HCT116 (cell line): ENCODE results near the gene EIF4G2. TPM values are rescaled to one million over a fixed set of nuclear protein-coding genes. Genes with fewer than 3 reads are reported as not detected.

Experiments used
- ATAC-seq: fragments of 200-7000 bp; cut with Tn5 transposase; 2 replicates; pipeline ENCODE4 v1.9.1; 2020; ENCODE audit warnings: mild to moderate bottlenecking, moderate library complexity
- BruUV-seq: library from RNA; stranded (reverse); fragments of 400-500 nt; replicated peaks from 2 replicates; lab custom pipeline; 2021; lab: Mats Ljungman, UMichigan
- CTCF ChIA-PET: fragments of 300-600 bp; sonication (Branson Sonifier 250); formaldehyde crosslinking; loops from one replicate; lab custom pipeline; 2021; ENCODE audit warnings: antibody characterized with exemption; lab: Charles Lee
- POLR2A ChIA-PET: fragments of 300-600, 350-600 bp; sonication (Branson Sonifier 250); formaldehyde crosslinking; loops from one replicate; lab custom pipeline; 2021; ENCODE audit warnings: antibody characterized with exemption; lab: Charles Lee
- RAD21 ChIA-PET, 2 experiments: fragments of 300-600 bp; sonication (Branson Sonifier 250); formaldehyde crosslinking; loops; one replicate each; lab custom pipeline; 2023; ENCODE audit warnings: low total read pairs in 2 of 2; ENCODE audit not compliant: uncharacterized antibody in 2 of 2, unreplicated experiment in 2 of 2, low non-redundant PET in 1 of 2; lab: Charles Lee
- DNase-seq: peaks from one replicate; pipeline ENCODE4 v3.0.0-alpha.2; 2010; ENCODE audit warnings: low read depth, low spot score
- H2AFZ ChIP-seq: fragments of 200-600 bp; shearing (Covaris generic), sonication (generic); 2 replicates; pipeline ENCODE4 v1.6.1; 2017; ENCODE audit warnings: low read depth, mixed run types, mixed read lengths, antibody characterized with exemption, low read length; ENCODE audit not compliant: poor library complexity, severe bottlenecking
- H3K27ac ChIP-seq: 2 replicates; pipeline ENCODE4 v1.5.1; 2012; ENCODE audit warnings: low read depth, low read length
- H3K27me3 ChIP-seq: fragments of 200-600 bp; sonication (generic); 2 replicates; pipeline ENCODE4 v1.6.1; 2016; ENCODE audit warnings: mixed run types, low read length, mixed read lengths; ENCODE audit not compliant: insufficient read depth
- H3K36me3 ChIP-seq, 2 experiments: fragments of 200-500 bp in 1 of 2; fragments of 200-600 bp in 1 of 2; sonication (Bioruptor generic) in 1 of 2; sonication (generic) in 1 of 2; 2 replicates each; pipeline versions ENCODE4 v1.5.1 to v1.6.1; 2014 to 2016; ENCODE audit warnings: low read length in 2 of 2, inconsistent platforms in 1 of 2, mixed read lengths in 1 of 2, mixed run types in 1 of 2; ENCODE audit not compliant: insufficient read depth in 2 of 2, control insufficient read depth in 1 of 2
- H3K4me1 ChIP-seq, 2 experiments: fragments of 200-600 bp in 1 of 2; sonication (generic) in 1 of 2; 2 replicates each; pipeline versions ENCODE4 v1.5.1 to v1.6.1; 2012 to 2017; ENCODE audit warnings: low read length in 2 of 2, inconsistent platforms in 1 of 2, mild to moderate bottlenecking in 1 of 2, mixed read lengths in 1 of 2, mixed run types in 1 of 2, moderate library complexity in 1 of 2; ENCODE audit not compliant: insufficient read depth in 2 of 2, control insufficient read depth in 1 of 2
- H3K4me2 ChIP-seq: fragments of 200-600 bp; sonication (generic); 2 replicates; pipeline ENCODE4 v1.6.1; 2017; ENCODE audit warnings: mixed run types, low read length, mixed read lengths
- H3K4me3 ChIP-seq, 2 experiments: fragments of 200-600 bp in 1 of 2; sonication (generic) in 1 of 2; replicated peaks in 1 of 2; 2 replicates each; pipeline ENCODE4 v1.5.1; 2011 to 2016; ENCODE audit warnings: low read length in 2 of 2, control low read depth in 1 of 2, low read depth in 1 of 2, mild to moderate bottlenecking in 1 of 2, mixed read lengths in 1 of 2, mixed run types in 1 of 2
- H3K79me2 ChIP-seq: fragments of 200-600 bp; sonication (generic); 2 replicates; pipeline ENCODE4 v1.6.1; 2017; ENCODE audit warnings: mild to moderate bottlenecking, mixed run types, low read length, moderate library complexity, mixed read lengths; ENCODE audit not compliant: insufficient read depth
- H3K9ac ChIP-seq: fragments of 200-600 bp; sonication (generic); 2 replicates; pipeline ENCODE4 v1.6.1; 2016; ENCODE audit warnings: low read length, mixed read lengths
- H3K9me2 ChIP-seq: fragments of 200-600 bp; sonication (generic), shearing (Covaris generic); 2 replicates; pipeline ENCODE4 v1.6.1; 2017; ENCODE audit warnings: mixed run types, mild to moderate bottlenecking, moderate library complexity; ENCODE audit not compliant: insufficient read depth
- H3K9me3 ChIP-seq, 2 experiments: fragments of 200-500 bp in 1 of 2; fragments of 200-600 bp in 1 of 2; sonication (Bioruptor generic) in 1 of 2; sonication (generic) in 1 of 2; 2 replicates each; pipeline ENCODE4 v1.6.1; 2014 to 2017; ENCODE audit warnings: low read length in 2 of 2, mixed read lengths in 2 of 2, inconsistent platforms in 1 of 2, low read depth in 1 of 2, mild to moderate bottlenecking in 1 of 2, mixed run types in 1 of 2, moderate library complexity in 1 of 2; ENCODE audit not compliant: control insufficient read depth in 1 of 2, insufficient read depth in 1 of 2
- H4K20me1 ChIP-seq: fragments of 200-600 bp; sonication (generic), shearing (Covaris generic); 2 replicates; pipeline ENCODE4 v1.6.1; 2017; ENCODE audit warnings: mixed run types, mild to moderate bottlenecking, moderate library complexity; ENCODE audit not compliant: insufficient read depth
- CEBPB ChIP-seq: IDR thresholded peaks from 2 replicates; pipeline ENCODE4 v1.6.1; 2012; ENCODE audit warnings: low read depth
- EGR1 ChIP-seq: IDR thresholded peaks from 2 replicates; pipeline ENCODE4 v1.6.1; 2012; ENCODE audit warnings: low read depth
- EZH2 ChIP-seq: fragments of 200-600 bp; sonication (generic); IDR thresholded peaks from 2 replicates; pipeline ENCODE4 v1.6.1; 2017; ENCODE audit warnings: antibody characterized with exemption, mixed run types
- MAX ChIP-seq: IDR thresholded peaks from 2 replicates; pipeline ENCODE4 v1.6.1; 2012
- POLR2AphosphoS5 ChIP-seq: IDR thresholded peaks from 2 replicates; pipeline ENCODE4 v1.6.1; 2011; ENCODE audit warnings: mild to moderate bottlenecking, low read depth, low read length, moderate library complexity
- TCF7L2 ChIP-seq: IDR thresholded peaks from 2 replicates; pipeline ENCODE4 v1.7.0; 2011; ENCODE audit warnings: borderline replicate concordance, inconsistent platforms; ENCODE audit not compliant: insufficient read depth, insufficient read length; ENCODE audit errors: extremely low read depth
- ZBTB33 ChIP-seq: IDR thresholded peaks from 2 replicates; pipeline ENCODE4 v1.6.1; 2011; ENCODE audit warnings: mild to moderate bottlenecking, low read length, moderate library complexity; ENCODE audit not compliant: insufficient replicate concordance; ENCODE audit errors: extremely low read depth
- ZFX ChIP-seq: fragments of 450-650 bp; IDR thresholded peaks from 2 replicates; pipeline ENCODE4 v1.6.1; 2017
- ZNF274 ChIP-seq: fragments of 200-500 bp; sonication (Bioruptor generic); IDR thresholded peaks from 2 replicates; pipeline ENCODE4 v1.6.1; 2014; ENCODE audit warnings: mild to moderate bottlenecking, low read depth, low read length, inconsistent platforms
- intact Hi-C: fragments of 100-400 bp; cut with micrococcal nuclease; formaldehyde crosslinking; loops from 2 replicates; pipeline ENCODE4 v1.10.0; 2022
- total RNA-seq: library from RNA; stranded (reverse); gene quantifications from one replicate; pipeline ENCODE4 v1.2.1, GENCODE V29; 2021; ENCODE audit not compliant: unreplicated experiment

The EIF4G2 gene
- total RNA-seq, 1 experiment from 2014 or later, result 888 TPM

GRCh38 chr11:10752061-10752460 lies 56.7 kb downstream of the EIF4G2 start:
- no peaks in the 10 kb centered on the region for H3K27me3 ChIP-seq
- no peak for TF ChIP-seq EGR1
- no peak for TF ChIP-seq ZFX
- no peak for TF ChIP-seq CEBPB
- no peak for TF ChIP-seq ZBTB33
- no peak for TF ChIP-seq ZNF274
- TF ChIP-seq MAX, result no peak
- no peak for TF ChIP-seq EZH2
- TF ChIP-seq POLR2AphosphoS5, result no peak
- TF ChIP-seq TCF7L2, result no peak
- H3K9ac ChIP-seq, result peak overlapping the region; percentile 80
- no peak for ATAC-seq
- H2AFZ ChIP-seq, result no peak overlapping the region
- H3K9me3 ChIP-seq, result no peaks in the 10 kb centered on the region
- H3K79me2 ChIP-seq, result peaks cover 46% of the 10 kb centered on the region
- POLR2A ChIA-PET, result interaction anchor here (1.9 kb wide), 1 partner anchor 57 kb away, joined by 7 read pairs; the partner anchor contains the start of gene EIF4G2
- no peaks in the 10 kb centered on the region for H3K9me2 ChIP-seq
- BruUV-seq, result TSS peak; percentile 52
- no peaks in the 10 kb centered on the region for H4K20me1 ChIP-seq
- intact Hi-C loops, result no loop called here
- CTCF ChIA-PET, result no interaction called here
- peaks cover 34 to 38% of the 10 kb centered on the region in 2 experiments for H3K36me3 ChIP-seq
- H3K27ac ChIP-seq, result peak overlapping the region; percentile 99; the same call in 1 of the 2 replicates
- RAD21 ChIA-PET, result no interaction called here
- no peak for DNase-seq
- H3K4me3 ChIP-seq, result peak overlapping the region; percentile 94 to 97
- H3K4me1 ChIP-seq, result peaks cover 7 to 15% of the 10 kb centered on the region in 2 experiments; a peak in 3 of 4 replicates
- H3K4me2 ChIP-seq, result peak overlapping the region; percentile 83
